ENCODE measurements around the gene C5orf46. TPM values are rescaled to one million over a fixed set of nuclear protein-coding genes. Genes with fewer than 3 reads are reported as not detected.
"Not testable (repeated sequence)": the region's sequence is repeated elsewhere in the genome, so short reads cannot be mapped to it uniquely, and the experiment has no call there.

The C5orf46 gene
- total RNA-seq, 1 donor = not detected

DNA sequence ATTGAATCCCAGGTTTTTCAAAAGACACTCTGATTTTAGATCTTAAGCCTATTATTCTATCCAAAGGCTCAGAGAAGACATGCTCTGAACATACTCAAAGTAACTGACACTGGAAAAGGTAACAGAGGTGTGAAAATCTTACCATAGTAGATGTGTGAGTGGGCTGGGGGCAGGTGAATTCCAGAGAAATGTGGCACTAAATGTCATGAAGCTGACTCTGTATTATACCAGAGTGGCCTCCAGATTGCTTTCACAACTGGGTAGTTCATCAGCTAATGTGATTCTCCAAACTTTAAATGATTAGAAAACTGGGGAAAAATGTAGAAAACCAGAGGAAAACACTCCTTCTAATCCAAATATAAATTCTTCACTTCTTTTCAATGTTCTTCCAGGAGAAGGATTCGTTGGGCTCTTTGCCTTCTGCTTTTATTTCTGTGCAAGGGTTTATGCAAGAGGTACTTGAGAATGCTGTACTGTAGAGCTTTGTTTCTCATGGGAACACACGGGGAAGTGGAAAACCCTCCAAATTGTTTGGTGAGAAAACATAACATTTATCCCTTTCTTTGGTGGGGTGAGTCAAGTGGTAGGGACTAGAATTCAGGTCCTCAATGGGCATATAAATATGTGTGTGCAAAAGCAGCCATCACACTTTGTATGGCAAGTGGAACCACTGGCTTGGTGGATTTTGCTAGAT lies 28.1 kb downstream of the C5orf46 start, which contains the start of gene SCGB3A2:
Gene SCGB3A2, plus strand, starts transcription at position 646 of the 694 bp plus-strand sequence. CDS start 93 bp downstream, outside the sequence.
- H3K4me1 ChIP-seq (ENCODE audit: insufficient read depth, low read length) = no peaks in the 10 kb centered on the region
- H3K9me3 ChIP-seq (ENCODE audit: low read depth, low read length) = no peaks in the 10 kb centered on the region
- no peaks in the 10 kb centered on the region for H3K36me3 ChIP-seq (ENCODE audit: insufficient read depth, low read length)
- H3K79me2 ChIP-seq (ENCODE audit: insufficient read depth, low read length) = no peaks in the 10 kb centered on the region
- no peaks in the 10 kb centered on the region for H4K20me1 ChIP-seq (ENCODE audit: insufficient read depth, low read length)
- no peaks in the 10 kb centered on the region for H3K27me3 ChIP-seq (ENCODE audit: insufficient read depth, low read length)
- no peak within 1 kb of the TSS for H3K27ac ChIP-seq (ENCODE audit: low read depth, low read length)
- no peak within 1 kb of the TSS for H3K4me3 ChIP-seq (ENCODE audit: insufficient read depth, low read length)
- no peak within 1 kb of the TSS for H2AFZ ChIP-seq (ENCODE audit: low read length)
- DNase-seq (ENCODE audit: insufficient read length, low spot score, missing footprints) = no peak
- TF ChIP-seq, protein P1, sequence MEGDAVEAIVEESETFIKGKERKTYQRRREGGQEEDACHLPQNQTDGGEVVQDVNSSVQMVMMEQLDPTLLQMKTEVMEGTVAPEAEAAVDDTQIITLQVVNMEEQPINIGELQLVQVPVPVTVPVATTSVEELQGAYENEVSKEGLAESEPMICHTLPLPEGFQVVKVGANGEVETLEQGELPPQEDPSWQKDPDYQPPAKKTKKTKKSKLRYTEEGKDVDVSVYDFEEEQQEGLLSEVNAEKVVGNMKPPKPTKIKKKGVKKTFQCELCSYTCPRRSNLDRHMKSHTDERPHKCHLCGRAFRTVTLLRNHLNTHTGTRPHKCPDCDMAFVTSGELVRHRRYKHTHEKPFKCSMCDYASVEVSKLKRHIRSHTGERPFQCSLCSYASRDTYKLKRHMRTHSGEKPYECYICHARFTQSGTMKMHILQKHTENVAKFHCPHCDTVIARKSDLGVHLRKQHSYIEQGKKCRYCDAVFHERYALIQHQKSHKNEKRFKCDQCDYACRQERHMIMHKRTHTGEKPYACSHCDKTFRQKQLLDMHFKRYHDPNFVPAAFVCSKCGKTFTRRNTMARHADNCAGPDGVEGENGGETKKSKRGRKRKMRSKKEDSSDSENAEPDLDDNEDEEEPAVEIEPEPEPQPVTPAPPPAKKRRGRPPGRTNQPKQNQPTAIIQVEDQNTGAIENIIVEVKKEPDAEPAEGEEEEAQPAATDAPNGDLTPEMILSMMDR (IDR thresholded peaks at IDR 0.05; ENCODE audit: extremely low read depth, low read depth, low read length) = no peak
- no peak within 1 kb of the TSS for H3K4me2 ChIP-seq (ENCODE audit: insufficient read depth, low read length)

DNA sequence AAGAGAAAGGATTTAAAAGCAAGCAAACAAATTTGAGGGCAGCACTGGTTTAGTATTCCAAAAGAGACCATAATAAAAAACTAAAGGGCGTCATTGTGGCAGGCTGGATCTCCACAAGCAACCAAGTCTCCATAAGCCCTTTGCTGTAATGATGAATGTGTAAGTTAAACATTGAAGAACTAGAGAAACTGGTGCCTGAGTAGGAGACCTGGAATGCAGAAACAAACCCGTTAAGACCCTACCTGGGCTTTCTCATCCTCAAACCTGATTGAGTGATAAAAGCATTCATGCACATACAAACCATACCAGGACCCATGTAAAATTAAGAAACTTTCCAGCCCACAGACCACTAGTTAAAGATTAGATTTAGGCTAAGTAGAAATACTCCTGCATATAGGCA lies 29.7 kb downstream of the C5orf46 start:
- Histone ChIP-seq H4K20me1 (ENCODE audit: insufficient read depth, low read length) (no peaks in the 10 kb centered on the region), H3K4me2 (ENCODE audit: insufficient read depth, low read length) (no peak overlapping the region), H3K36me3 (ENCODE audit: insufficient read depth, low read length) (no peaks in the 10 kb centered on the region), H3K27me3 (ENCODE audit: insufficient read depth, low read length) (no peaks in the 10 kb centered on the region), H3K4me3 (ENCODE audit: insufficient read depth, low read length) (no peak overlapping the region), H3K27ac (ENCODE audit: low read depth, low read length) (no peak overlapping the region), H3K79me2 (ENCODE audit: insufficient read depth, low read length) (no peaks in the 10 kb centered on the region), H3K4me1 (ENCODE audit: insufficient read depth, low read length) (no peaks in the 10 kb centered on the region), H2AFZ (ENCODE audit: low read length) (no peak overlapping the region), H3K9me3 (ENCODE audit: low read depth, low read length) (no peaks in the 10 kb centered on the region)
- TF ChIP-seq, protein P1 (IDR thresholded peaks at IDR 0.05; ENCODE audit: extremely low read depth, low read depth, low read length) = no peak
- DNase-seq (ENCODE audit: insufficient read length, low spot score, missing footprints) = no peak

DNA sequence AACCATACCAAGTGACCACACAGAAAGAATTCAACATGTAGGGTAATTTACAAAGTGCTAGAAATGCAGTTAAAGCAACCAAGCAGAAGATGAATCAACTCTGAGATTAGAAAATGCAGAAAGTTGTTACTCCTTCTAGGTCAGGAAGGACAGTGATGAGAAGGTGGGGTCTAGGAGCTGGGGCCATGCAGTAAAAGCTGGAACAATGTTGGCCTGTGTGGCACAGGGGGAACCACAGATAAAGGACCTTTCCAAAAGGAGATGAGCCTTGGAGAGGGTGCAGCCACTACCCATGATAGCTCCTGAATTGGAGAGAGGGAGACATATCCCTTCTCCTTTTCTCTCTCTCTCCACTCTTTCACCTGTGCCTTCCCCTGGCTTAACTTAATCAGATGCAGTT lies 30.2 kb downstream of the C5orf46 start:
- no peaks in the 10 kb centered on the region for H3K36me3 ChIP-seq (ENCODE audit: insufficient read depth, low read length)
- no peaks in the 10 kb centered on the region for H3K9me3 ChIP-seq (ENCODE audit: low read depth, low read length)
- H3K27me3 ChIP-seq (ENCODE audit: insufficient read depth, low read length) = no peaks in the 10 kb centered on the region
- H3K4me2 ChIP-seq (ENCODE audit: insufficient read depth, low read length) = no peak overlapping the region
- H2AFZ ChIP-seq (ENCODE audit: low read length) = no peak overlapping the region
- H4K20me1 ChIP-seq (ENCODE audit: insufficient read depth, low read length) = no peaks in the 10 kb centered on the region
- no peak overlapping the region for H3K4me3 ChIP-seq (ENCODE audit: insufficient read depth, low read length)
- no peaks in the 10 kb centered on the region for H3K4me1 ChIP-seq (ENCODE audit: insufficient read depth, low read length)
- DNase-seq (ENCODE audit: insufficient read length, low spot score, missing footprints) = no peak
- TF ChIP-seq, protein P1 (IDR thresholded peaks at IDR 0.05; ENCODE audit: extremely low read depth, low read depth, low read length) = no peak
- H3K27ac ChIP-seq (ENCODE audit: low read depth, low read length) = no peak overlapping the region
- H3K79me2 ChIP-seq (ENCODE audit: insufficient read depth, low read length) = no peaks in the 10 kb centered on the region

DNA sequence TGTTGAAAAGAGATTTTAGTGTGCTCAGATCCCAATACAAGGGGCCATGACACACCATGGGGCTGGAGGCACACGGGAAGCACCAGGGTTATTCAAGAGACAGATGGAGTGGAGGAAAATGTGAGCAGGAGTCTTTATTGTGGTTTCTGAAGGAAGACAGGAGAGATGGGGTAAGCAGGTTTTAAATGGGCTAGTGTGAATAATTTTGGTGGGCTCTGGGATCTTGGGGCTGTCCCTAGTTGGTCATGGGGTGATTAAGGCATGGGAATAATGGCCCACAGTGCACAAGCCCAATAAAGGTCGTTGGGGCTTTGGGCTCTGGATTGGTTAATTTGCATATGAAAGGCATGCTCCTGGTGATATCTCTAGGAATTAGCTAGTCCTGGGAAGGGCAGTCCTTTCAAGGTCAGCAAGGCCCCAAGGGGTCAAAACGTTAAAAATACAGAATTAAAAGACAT lies 31.4 kb downstream of the C5orf46 start:
- H3K4me1 ChIP-seq (ENCODE audit: insufficient read depth, low read length) = no peaks in the 10 kb centered on the region
- no peaks in the 10 kb centered on the region for H3K27me3 ChIP-seq (ENCODE audit: insufficient read depth, low read length)
- H4K20me1 ChIP-seq (ENCODE audit: insufficient read depth, low read length) = no peaks in the 10 kb centered on the region
- no peak overlapping the region for H3K4me3 ChIP-seq (ENCODE audit: insufficient read depth, low read length)
- H3K79me2 ChIP-seq (ENCODE audit: insufficient read depth, low read length) = no peaks in the 10 kb centered on the region
- H3K27ac ChIP-seq (ENCODE audit: low read depth, low read length) = no peak overlapping the region
- no peak overlapping the region for H2AFZ ChIP-seq (ENCODE audit: low read length)
- no peak overlapping the region for H3K4me2 ChIP-seq (ENCODE audit: insufficient read depth, low read length)
- no peak for DNase-seq (ENCODE audit: insufficient read length, low spot score, missing footprints)
- TF ChIP-seq, protein P1 (IDR thresholded peaks at IDR 0.05; ENCODE audit: extremely low read depth, low read depth, low read length) = no peak
- no peaks in the 10 kb centered on the region for H3K9me3 ChIP-seq (ENCODE audit: low read depth, low read length)
- no peaks in the 10 kb centered on the region for H3K36me3 ChIP-seq (ENCODE audit: insufficient read depth, low read length)

DNA sequence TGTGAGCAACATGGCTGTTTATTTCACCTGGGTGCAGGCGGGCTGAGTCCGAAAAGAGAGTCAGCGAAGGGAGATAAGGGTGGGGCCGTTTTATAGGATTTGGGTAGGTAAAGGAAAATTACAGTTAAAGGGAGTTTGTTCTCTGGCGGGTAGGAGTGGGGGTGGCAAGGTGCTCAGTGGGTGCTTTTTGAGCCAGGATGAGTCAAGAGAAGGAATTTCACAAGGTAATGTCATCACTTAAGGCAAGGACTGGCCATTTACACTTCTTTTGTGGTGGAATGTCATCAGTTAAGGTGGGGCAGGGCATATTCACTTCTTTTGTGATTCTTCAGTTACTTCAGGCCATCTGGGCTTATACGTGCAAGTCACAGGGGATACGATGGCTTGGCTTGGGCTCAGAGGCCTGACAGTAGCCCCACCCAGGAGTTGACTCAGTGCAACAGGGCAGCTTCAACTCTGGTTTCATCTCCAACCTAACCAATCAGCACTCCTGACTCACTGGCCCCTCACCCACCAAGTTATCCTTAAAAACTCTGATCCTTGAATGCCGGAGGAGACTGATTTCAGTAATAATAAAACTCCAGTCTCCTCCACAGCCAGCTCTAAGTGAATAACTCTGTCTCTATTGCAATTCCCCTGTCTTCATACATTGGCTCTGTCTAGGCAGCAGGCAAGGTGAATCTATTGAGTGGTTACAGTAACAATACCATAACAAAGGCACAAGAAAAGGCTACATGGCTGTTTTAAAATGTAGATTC lies 32.0 kb downstream of the C5orf46 start:
- H3K4me2 ChIP-seq (ENCODE audit: insufficient read depth, low read length); H2AFZ ChIP-seq (ENCODE audit: low read length); H3K79me2 ChIP-seq (ENCODE audit: insufficient read depth, low read length); H3K27me3 ChIP-seq (ENCODE audit: insufficient read depth, low read length); H3K27ac ChIP-seq (ENCODE audit: low read depth, low read length); DNase-seq (ENCODE audit: insufficient read length, low spot score, missing footprints); H3K4me3 ChIP-seq (ENCODE audit: insufficient read depth, low read length); H3K9me3 ChIP-seq (ENCODE audit: low read depth, low read length); H3K36me3 ChIP-seq (ENCODE audit: insufficient read depth, low read length); H4K20me1 ChIP-seq (ENCODE audit: insufficient read depth, low read length); H3K4me1 ChIP-seq (ENCODE audit: insufficient read depth, low read length): not testable (repeated sequence)
